Measurements from ENCODE around the gene GAPVD1.

GRCh38 chr9:125396799-125397198 is 135.2 kb downstream of the GAPVD1 start:
- no peak for TF ChIP-seq CTCF (conservative IDR thresholded peaks at IDR 0.05)
- no peak for TF ChIP-seq EZH2 (IDR thresholded peaks at IDR 0.05; ENCODE audit: low read depth)
